ENCODE results near the gene CNPY3. TPM values are rescaled to one million over a fixed set of nuclear protein-coding genes. Genes with fewer than 3 reads are reported as not detected.
A peak's percentile ranks its signal among the peaks of the same experiment; 100 is the strongest.

CNPY3 gene
- total and polyA plus RNA-seq, 10 of the 15 experiments (the other 5 are each of a cell fraction or from before 2014, with no cell fraction given), result 7.2 to 102 (median 73.6) TPM

- TF ChIP-seq RELA (IDR thresholded peaks at IDR 0.05; ENCODE audit: borderline replicate concordance, partially characterized antibody) (peak; percentile 78), NFYA (IDR thresholded peaks at IDR 0.05; ENCODE audit: borderline replicate concordance, low read depth, low read length) (no peak), TCF12 (IDR thresholded peaks at IDR 0.05; ENCODE audit: low read depth, low read length) (0 out of 2 replicates have a peak, but pooled peaks have one; percentile 34), GABPA (IDR thresholded peaks at IDR 0.05; ENCODE audit: low read depth) (peak; percentile 75), IRF3 (IDR thresholded peaks at IDR 0.05) (no peak), YY1 (IDR thresholded peaks at IDR 0.05; ENCODE audit: low read depth, low read length) (no peak; the same call in none of the 2 replicates), RUNX3 (IDR thresholded peaks at IDR 0.05; ENCODE audit: low read length) (peak; percentile 54), RB1 (IDR thresholded peaks at IDR 0.05; ENCODE audit: borderline replicate concordance) (peak; percentile 61; the same call in 1 of the 2 replicates), NFIC (IDR thresholded peaks at IDR 0.05; ENCODE audit: low read depth, low read length) (peak; percentile 55; the same call in 1 of the 2 replicates)
- TF ChIP-seq, protein P1, sequence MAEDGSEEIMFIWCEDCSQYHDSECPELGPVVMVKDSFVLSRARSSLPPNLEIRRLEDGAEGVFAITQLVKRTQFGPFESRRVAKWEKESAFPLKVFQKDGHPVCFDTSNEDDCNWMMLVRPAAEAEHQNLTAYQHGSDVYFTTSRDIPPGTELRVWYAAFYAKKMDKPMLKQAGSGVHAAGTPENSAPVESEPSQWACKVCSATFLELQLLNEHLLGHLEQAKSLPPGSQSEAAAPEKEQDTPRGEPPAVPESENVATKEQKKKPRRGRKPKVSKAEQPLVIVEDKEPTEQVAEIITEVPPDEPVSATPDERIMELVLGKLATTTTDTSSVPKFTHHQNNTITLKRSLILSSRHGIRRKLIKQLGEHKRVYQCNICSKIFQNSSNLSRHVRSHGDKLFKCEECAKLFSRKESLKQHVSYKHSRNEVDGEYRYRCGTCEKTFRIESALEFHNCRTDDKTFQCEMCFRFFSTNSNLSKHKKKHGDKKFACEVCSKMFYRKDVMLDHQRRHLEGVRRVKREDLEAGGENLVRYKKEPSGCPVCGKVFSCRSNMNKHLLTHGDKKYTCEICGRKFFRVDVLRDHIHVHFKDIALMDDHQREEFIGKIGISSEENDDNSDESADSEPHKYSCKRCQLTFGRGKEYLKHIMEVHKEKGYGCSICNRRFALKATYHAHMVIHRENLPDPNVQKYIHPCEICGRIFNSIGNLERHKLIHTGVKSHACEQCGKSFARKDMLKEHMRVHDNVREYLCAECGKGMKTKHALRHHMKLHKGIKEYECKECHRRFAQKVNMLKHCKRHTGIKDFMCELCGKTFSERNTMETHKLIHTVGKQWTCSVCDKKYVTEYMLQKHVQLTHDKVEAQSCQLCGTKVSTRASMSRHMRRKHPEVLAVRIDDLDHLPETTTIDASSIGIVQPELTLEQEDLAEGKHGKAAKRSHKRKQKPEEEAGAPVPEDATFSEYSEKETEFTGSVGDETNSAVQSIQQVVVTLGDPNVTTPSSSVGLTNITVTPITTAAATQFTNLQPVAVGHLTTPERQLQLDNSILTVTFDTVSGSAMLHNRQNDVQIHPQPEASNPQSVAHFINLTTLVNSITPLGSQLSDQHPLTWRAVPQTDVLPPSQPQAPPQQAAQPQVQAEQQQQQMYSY (CRISPR knock-in tag; IDR thresholded peaks at IDR 0.05), result peak; percentile 41; the same call in 1 of the 2 replicates
- TF ChIP-seq, protein P2, sequence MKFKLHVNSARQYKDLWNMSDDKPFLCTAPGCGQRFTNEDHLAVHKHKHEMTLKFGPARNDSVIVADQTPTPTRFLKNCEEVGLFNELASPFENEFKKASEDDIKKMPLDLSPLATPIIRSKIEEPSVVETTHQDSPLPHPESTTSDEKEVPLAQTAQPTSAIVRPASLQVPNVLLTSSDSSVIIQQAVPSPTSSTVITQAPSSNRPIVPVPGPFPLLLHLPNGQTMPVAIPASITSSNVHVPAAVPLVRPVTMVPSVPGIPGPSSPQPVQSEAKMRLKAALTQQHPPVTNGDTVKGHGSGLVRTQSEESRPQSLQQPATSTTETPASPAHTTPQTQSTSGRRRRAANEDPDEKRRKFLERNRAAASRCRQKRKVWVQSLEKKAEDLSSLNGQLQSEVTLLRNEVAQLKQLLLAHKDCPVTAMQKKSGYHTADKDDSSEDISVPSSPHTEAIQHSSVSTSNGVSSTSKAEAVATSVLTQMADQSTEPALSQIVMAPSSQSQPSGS (IDR thresholded peaks at IDR 0.05; ENCODE audit: low read length), result no peak; the same call in 1 of the 2 replicates
Measured at GRCh38 chr6:42890311-42891198, 38.7 kb upstream of the CNPY3 start (continued).

Data from GM12878 (cell line).